KMS-11 (cell line): ENCODE data around the gene NT5C1A.

Experiments used
- H2AFZ ChIP-seq: fragments of 200-600 bp; sonication (generic); 2 replicates; pipeline ENCODE4 v1.6.1; 2016; ENCODE audit warnings: antibody characterized with exemption, mixed run types, low read depth
- H3K27ac ChIP-seq: fragments of 200-600 bp; sonication (generic); 2 replicates; pipeline ENCODE4 v1.6.1; 2016; ENCODE audit warnings: mild to moderate bottlenecking, mixed run types
- H3K27me3 ChIP-seq: fragments of 200-600 bp; sonication (generic); 2 replicates; pipeline ENCODE4 v1.6.1; 2017; ENCODE audit warnings: mild to moderate bottlenecking, low read depth, mixed run types, moderate library complexity; ENCODE audit not compliant: insufficient read depth
- H3K36me3 ChIP-seq: fragments of 200-600 bp; sonication (generic); 2 replicates; pipeline ENCODE4 v1.6.1; 2017; ENCODE audit warnings: mild to moderate bottlenecking, mixed run types; ENCODE audit not compliant: insufficient read depth
- H3K4me1 ChIP-seq: fragments of 200-600 bp; sonication (generic); 2 replicates; pipeline ENCODE4 v1.6.1; 2016; ENCODE audit warnings: mild to moderate bottlenecking, low read depth, mixed run types; ENCODE audit not compliant: poor library complexity, severe bottlenecking
- H3K4me2 ChIP-seq: fragments of 200-600 bp; sonication (generic); 2 replicates; pipeline ENCODE4 v1.7.0; 2016; ENCODE audit warnings: mild to moderate bottlenecking, mixed run types
- H3K4me3 ChIP-seq: fragments of 200-600 bp; sonication (generic); IDR thresholded peaks from 2 replicates; pipeline ENCODE4 v1.6.1; 2017; ENCODE audit warnings: low read depth, low read length, mixed read lengths; ENCODE audit not compliant: insufficient read depth
- H3K79me2 ChIP-seq: fragments of 200-600 bp; sonication (generic); 2 replicates; pipeline ENCODE4 v1.6.1; 2016; ENCODE audit warnings: low read depth, mixed run types; ENCODE audit not compliant: insufficient read depth
- H3K9ac ChIP-seq: fragments of 200-600 bp; sonication (generic); 2 replicates; pipeline ENCODE4 v1.6.1; 2016; ENCODE audit warnings: mild to moderate bottlenecking, mixed run types
- H4K20me1 ChIP-seq: fragments of 200-600 bp; sonication (generic); 2 replicates; pipeline ENCODE4 v1.6.1; 2016; ENCODE audit warnings: mild to moderate bottlenecking, mixed run types; ENCODE audit not compliant: insufficient read depth
- CTCF ChIP-seq: fragments of 200-600 bp; sonication (generic); conservative IDR thresholded peaks from 2 replicates; pipeline ENCODE4 v1.6.1; 2017; ENCODE audit warnings: low read depth, mild to moderate bottlenecking, antibody characterized with exemption, low read length, moderate library complexity, mixed read lengths

NT5C1A gene

GRCh38 chr1:39671433-39671792, 494 bp downstream of the NT5C1A start:
- H3K27ac ChIP-seq = no peak overlapping the region
- TF ChIP-seq CTCF = no peak
- H2AFZ ChIP-seq = peak overlapping the region; percentile 95
- H3K36me3 ChIP-seq = no peaks in the 10 kb centered on the region
- H3K79me2 ChIP-seq = no peaks in the 10 kb centered on the region
- H3K4me1 ChIP-seq = no peaks in the 10 kb centered on the region
- H4K20me1 ChIP-seq = no peaks in the 10 kb centered on the region
- H3K27me3 ChIP-seq = peaks cover 7% of the 10 kb centered on the region
- H3K4me3 ChIP-seq = peak overlapping the region; percentile 15
- H3K9ac ChIP-seq = peak overlapping the region; percentile 20; the same call in 1 of the 2 replicates
- peak overlapping the region; percentile 84 for H3K4me2 ChIP-seq

GRCh38 chr1:39670689-39671088, 1.2 kb downstream of the NT5C1A start:
- Histone ChIP-seq H3K9ac (no peak overlapping the region), H2AFZ (no peak overlapping the region), H3K27ac (no peak overlapping the region), H4K20me1 (no peaks in the 10 kb centered on the region), H3K4me3 (no peak overlapping the region), H3K36me3 (no peaks in the 10 kb centered on the region), H3K79me2 (no peaks in the 10 kb centered on the region), H3K4me1 (no peaks in the 10 kb centered on the region), H3K4me2 (no peak overlapping the region), H3K27me3 (peaks cover 7% of the 10 kb centered on the region)
- no peak for TF ChIP-seq CTCF

DNA sequence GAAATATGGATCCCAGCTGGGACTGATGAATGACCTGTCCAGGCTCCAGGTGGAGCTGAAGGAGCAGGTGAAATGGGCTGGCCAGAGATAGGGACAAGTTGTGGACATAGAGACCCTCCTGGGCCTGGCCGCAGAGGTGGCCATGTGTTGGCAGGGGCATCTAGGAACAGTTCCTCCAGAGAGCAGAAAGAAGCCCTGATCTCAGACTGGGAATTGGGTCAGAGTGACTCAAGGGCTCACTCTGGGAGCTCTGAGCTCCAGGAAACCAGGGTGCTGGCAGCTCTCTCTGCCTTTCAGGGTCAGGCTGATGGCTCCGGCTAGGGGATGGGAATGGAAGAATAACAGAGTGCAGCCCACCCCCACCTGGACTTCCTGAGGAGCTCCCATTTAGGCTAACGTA, 3.0 kb downstream of the NT5C1A start:
- Histone ChIP-seq H3K4me2 (no peak overlapping the region), H3K79me2 (no peaks in the 10 kb centered on the region), H4K20me1 (no peaks in the 10 kb centered on the region), H3K27ac (no peak overlapping the region), H3K27me3 (peaks cover 7% of the 10 kb centered on the region), H3K4me1 (no peaks in the 10 kb centered on the region), H3K36me3 (no peaks in the 10 kb centered on the region), H2AFZ (no peak overlapping the region), H3K9ac (no peak overlapping the region), H3K4me3 (no peak overlapping the region)
- TF ChIP-seq CTCF = no peak

GRCh38 chr1:39668111-39668510, 3.8 kb downstream of the NT5C1A start:
- H3K4me3 ChIP-seq = no peak overlapping the region
- no peak overlapping the region for H2AFZ ChIP-seq
- no peaks in the 10 kb centered on the region for H3K4me1 ChIP-seq
- no peak overlapping the region for H3K4me2 ChIP-seq
- no peak for TF ChIP-seq CTCF
- no peak overlapping the region for H3K27ac ChIP-seq
- no peaks in the 10 kb centered on the region for H3K79me2 ChIP-seq
- H3K27me3 ChIP-seq = peaks cover 7% of the 10 kb centered on the region
- no peaks in the 10 kb centered on the region for H3K36me3 ChIP-seq
- no peak overlapping the region for H3K9ac ChIP-seq
- no peaks in the 10 kb centered on the region for H4K20me1 ChIP-seq
